Activated CD4-positive, alpha-beta memory T cell treated with anti-CD3 and anti-CD28 coated beads for 36 hours (primary cell): ENCODE measurements around the gene LRRC37B. TPM values are rescaled to one million over a fixed set of nuclear protein-coding genes. Genes with fewer than 3 reads are reported as not detected.
"Not testable (repeated sequence)": the region's sequence is repeated elsewhere in the genome, so short reads cannot be mapped to it uniquely, and the experiment has no call there.

ENCODE experiments used
- CTCF ChIA-PET: fragments of 350-600 bp; sonication (Branson Sonifier 250); formaldehyde crosslinking; loops from one replicate; lab custom pipeline; 2021; ENCODE audit warnings: antibody characterized with exemption, inconsistent platforms; lab: Charles Lee
- POLR2A ChIA-PET: fragments of 350-600 bp; sonication (Branson Sonifier 250); formaldehyde crosslinking; loops from one replicate; lab custom pipeline; 2021; ENCODE audit warnings: antibody characterized with exemption; lab: Charles Lee
- DNase-seq: peaks from one replicate; pipeline ENCODE4 v3.0.0-alpha.2; 2020
- H3K27ac Mint-ChIP-seq: one replicate; pipeline ENCODE4 v1.8.0; 2021; ENCODE audit warnings: mixed read lengths
- H3K27me3 Mint-ChIP-seq: one replicate; pipeline ENCODE4 v1.8.0; 2021; ENCODE audit warnings: mixed read lengths
- H3K36me3 Mint-ChIP-seq: one replicate; pipeline ENCODE4 v1.8.0; 2021; ENCODE audit warnings: mixed read lengths
- H3K4me1 Mint-ChIP-seq: one replicate; pipeline ENCODE4 v1.8.0; 2021; ENCODE audit warnings: low read depth, mixed read lengths
- H3K4me3 Mint-ChIP-seq: one replicate; pipeline ENCODE4 v1.8.0; 2021; ENCODE audit warnings: mild to moderate bottlenecking, mixed read lengths
- H3K9me3 Mint-ChIP-seq: one replicate; pipeline ENCODE4 v1.8.0; 2021; ENCODE audit warnings: mixed read lengths
- intact Hi-C: fragments of 100-400 bp; cut with micrococcal nuclease; formaldehyde crosslinking; loops from one replicate; pipeline ENCODE4 v1.15.1; 2023
- total RNA-seq, 2 experiments: library from RNA; stranded (reverse); gene quantifications; one replicate each; pipeline ENCODE4 v1.2.3, GENCODE V29; 2021

The LRRC37B gene
- total RNA-seq, 2 experiments from 2014 or later, result 16.4 to 17.2 TPM

DNA sequence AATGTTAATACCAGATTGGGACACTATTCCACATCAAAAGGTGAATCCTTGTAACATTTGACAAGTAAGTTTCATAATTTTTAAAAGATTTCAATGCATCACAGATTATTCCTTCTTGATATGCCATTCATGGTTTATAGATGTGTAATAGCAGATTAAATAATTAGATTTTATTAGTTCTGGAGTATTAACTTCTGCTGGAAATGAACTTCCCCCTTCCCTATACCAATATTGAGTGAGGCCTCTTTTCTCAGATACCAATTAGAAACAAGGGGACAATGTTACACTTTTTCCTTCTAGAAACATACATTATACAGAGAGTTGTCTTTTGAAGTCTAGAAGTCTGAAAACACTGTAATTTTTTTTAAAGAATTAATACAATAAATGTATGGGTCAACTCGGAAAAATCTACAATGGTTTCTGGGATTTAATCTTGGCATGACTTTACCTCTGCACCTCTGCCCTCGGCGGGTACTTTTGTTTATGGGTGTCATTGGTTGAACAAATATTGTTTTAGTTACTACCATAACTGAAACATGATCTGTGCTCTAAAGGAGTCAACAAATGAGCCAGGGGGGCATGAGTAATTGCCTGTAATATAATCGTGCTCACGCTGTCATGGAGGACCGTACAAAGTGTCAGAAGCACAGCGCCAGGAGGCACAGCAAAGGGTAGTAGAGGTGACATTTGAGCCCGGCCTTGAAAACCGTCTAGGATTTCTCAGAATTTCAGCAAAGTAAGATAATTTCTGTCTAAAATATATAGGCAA is 8.2 kb downstream of the LRRC37B start:
- Mint-ChIP-seq H3K27ac (no peak overlapping the region), H3K4me3 (no peak overlapping the region), H3K9me3 (no peaks in the 10 kb centered on the region), H3K4me1 (peaks cover 49% of the 10 kb centered on the region), H3K27me3 (no peaks in the 10 kb centered on the region), H3K36me3 (peaks cover 3% of the 10 kb centered on the region)
- CTCF ChIA-PET, result interaction anchor here (1.2 to 2.3 kb wide), 2 partner anchors 8 to 123 kb away, joined by 3 to 9 read pairs; partner anchors contain the start of gene LRRC37B
- DNase-seq, result no peak
- POLR2A ChIA-PET, result no interaction called here
- intact Hi-C loops, result no loop called here

DNA sequence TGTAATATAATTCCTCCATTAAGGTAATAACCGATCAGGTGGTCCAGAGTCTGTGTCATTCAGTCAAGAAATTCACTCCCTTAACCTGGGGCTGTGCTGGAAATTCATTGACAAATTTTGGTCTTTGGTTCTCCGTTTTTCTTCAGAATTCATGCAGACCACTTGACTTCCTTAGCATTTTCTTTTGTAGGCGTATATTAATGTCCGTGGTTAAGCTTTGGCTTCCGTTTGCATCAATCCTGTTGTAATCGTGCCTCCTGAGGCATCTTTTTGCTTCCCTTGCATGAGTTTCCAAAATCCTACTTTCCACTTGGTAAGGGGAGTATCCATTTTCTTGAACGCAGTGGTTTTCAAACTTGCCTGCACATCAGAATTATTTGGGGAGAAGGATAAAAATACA is 9.0 kb downstream of the LRRC37B start:
- Mint-ChIP-seq H3K27me3 (no peaks in the 10 kb centered on the region), H3K4me3 (no peak overlapping the region), H3K9me3 (no peaks in the 10 kb centered on the region), H3K27ac (peak overlapping the region; percentile 31), H3K36me3 (peaks cover 3% of the 10 kb centered on the region), H3K4me1 (peaks cover 41% of the 10 kb centered on the region)
- intact Hi-C loops, result no loop called here
- CTCF ChIA-PET, result interaction anchor here (2.3 kb wide), 1 partner anchor 8 kb away, joined by 9 read pairs; the partner anchor contains the start of gene LRRC37B
- POLR2A ChIA-PET, result interaction anchor here (0.6 to 1.0 kb wide), 2 partner anchors 9 to 44 kb away, joined by 3 to 5 read pairs; partner anchors contain the start of gene LRRC37B
- no peak for DNase-seq

DNA sequence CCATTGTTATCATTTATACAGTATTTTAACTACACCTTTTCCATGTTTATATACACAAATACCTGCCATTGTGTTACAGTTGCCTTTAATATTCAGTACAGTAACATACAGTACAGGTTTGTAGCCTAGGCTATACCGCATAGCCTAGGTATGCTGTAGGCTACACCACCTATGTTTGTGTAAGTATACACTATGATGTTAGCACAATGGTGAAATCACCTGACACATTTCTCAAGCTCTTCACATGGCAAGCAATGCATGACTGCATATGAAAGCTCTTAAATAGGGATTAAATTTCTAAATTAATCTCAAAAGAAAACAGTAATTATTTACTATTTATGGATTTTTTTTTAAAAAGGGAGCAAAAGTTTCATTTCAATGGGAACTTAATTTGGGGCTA is 12.0 kb downstream of the LRRC37B start:
- POLR2A ChIA-PET, result no interaction called here
- no peak overlapping the region for H3K27ac Mint-ChIP-seq
- H3K36me3 Mint-ChIP-seq, result peaks cover 2% of the 10 kb centered on the region

DNA sequence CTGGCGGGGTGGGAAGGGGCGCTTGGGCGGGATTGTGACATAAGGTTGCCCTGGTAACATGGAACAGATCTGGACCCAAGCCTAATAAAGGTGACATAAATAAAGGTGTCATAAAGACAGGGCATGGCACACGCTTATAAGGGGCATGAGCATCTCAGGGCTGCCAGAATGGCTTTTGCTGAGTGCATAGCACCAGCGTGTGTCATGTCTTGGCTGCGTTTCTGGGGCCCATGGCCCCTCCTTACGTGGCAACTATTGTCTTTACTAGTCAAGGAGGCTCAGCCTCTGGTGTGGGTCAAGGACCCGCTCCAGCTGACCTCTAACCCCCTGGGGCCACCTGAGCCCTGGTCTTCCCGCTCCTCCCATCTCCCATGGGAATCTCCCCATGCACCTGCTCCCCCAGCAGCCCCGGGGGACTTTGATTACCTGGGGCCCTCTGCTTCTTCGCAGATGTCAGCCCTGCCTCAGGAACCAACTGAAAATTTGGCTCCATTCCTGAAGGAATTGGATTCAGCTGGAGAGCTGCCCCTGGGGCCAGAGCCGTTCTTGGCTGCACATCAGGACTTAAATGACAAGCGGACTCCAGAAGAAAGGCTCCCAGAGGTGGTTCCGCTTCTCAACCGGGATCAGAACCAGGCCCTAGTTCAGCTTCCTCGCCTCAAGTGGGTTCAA is 13.9 kb downstream of the LRRC37B start:
- Mint-ChIP-seq H3K36me3 (peaks cover 2% of the 10 kb centered on the region), H3K27me3 (no peaks in the 10 kb centered on the region), H3K4me3 (no peak overlapping the region), H3K9me3 (no peaks in the 10 kb centered on the region), H3K4me1 (peaks cover 16% of the 10 kb centered on the region), H3K27ac (no peak overlapping the region)
- POLR2A ChIA-PET, result no interaction called here
- intact Hi-C loops, result no loop called here
- CTCF ChIA-PET, result no interaction called here
- no peak for DNase-seq

More for the DNA sequence above, 12.0 kb downstream of the LRRC37B start:
- Mint-ChIP-seq H3K9me3 (no peaks in the 10 kb centered on the region), H3K4me3 (no peak overlapping the region), H3K27me3 (no peaks in the 10 kb centered on the region), H3K4me1 (peaks cover 21% of the 10 kb centered on the region)
- DNase-seq, result no peak
- intact Hi-C loops, result no loop called here
- CTCF ChIA-PET, result no interaction called here

DNA sequence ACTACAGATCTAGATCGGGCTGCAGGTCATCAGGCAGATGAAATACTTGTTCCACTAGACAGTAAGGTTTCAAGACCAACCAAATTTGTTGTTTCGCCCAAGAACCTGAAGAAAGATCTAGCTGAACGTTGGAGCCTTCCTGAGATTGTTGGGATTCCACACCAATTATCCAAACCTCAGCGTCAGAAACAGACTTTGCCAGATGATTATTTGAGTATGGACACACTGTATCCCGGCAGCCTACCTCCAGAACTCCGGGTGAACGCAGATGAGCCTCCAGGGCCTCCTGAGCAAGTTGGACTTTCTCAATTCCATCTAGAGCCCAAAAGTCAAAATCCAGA is 14.4 kb downstream of the LRRC37B start:
- H3K27ac Mint-ChIP-seq, result no peak overlapping the region

DNA sequence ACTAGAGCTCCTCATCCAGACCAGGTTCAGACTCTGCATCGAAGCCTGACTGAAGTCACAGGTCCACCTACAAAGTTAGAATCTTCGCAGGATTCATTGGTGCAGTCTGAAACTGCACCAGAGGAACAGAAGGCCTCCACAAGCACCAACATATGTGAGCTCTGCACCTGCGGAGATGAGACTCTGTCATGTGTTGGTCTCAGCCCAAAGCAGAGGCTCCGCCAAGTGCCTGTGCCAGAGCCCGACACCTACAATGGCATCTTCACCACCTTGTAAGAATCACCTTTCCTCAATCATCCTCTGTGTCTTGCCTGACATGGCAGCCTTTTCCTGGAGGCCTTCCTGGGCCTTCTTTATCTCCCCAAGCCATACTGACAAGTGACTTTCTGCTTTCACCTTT is 15.4 kb downstream of the LRRC37B start:
- H3K36me3 Mint-ChIP-seq, H3K9me3 Mint-ChIP-seq, H3K4me1 Mint-ChIP-seq, DNase-seq, H3K27ac Mint-ChIP-seq, POLR2A ChIA-PET, intact Hi-C loops, H3K4me3 Mint-ChIP-seq, H3K27me3 Mint-ChIP-seq, CTCF ChIA-PET: not testable (repeated sequence)

More for the DNA sequence above, 14.4 kb downstream of the LRRC37B start:
- Mint-ChIP-seq H3K4me1 (peaks cover 11% of the 10 kb centered on the region), H3K9me3 (no peaks in the 10 kb centered on the region), H3K27me3 (no peaks in the 10 kb centered on the region), H3K36me3 (peaks cover 2% of the 10 kb centered on the region), H3K4me3 (no peak overlapping the region)
- no peak for DNase-seq
- intact Hi-C loops, result no loop called here
- POLR2A ChIA-PET, result no interaction called here
- CTCF ChIA-PET, result no interaction called here

DNA sequence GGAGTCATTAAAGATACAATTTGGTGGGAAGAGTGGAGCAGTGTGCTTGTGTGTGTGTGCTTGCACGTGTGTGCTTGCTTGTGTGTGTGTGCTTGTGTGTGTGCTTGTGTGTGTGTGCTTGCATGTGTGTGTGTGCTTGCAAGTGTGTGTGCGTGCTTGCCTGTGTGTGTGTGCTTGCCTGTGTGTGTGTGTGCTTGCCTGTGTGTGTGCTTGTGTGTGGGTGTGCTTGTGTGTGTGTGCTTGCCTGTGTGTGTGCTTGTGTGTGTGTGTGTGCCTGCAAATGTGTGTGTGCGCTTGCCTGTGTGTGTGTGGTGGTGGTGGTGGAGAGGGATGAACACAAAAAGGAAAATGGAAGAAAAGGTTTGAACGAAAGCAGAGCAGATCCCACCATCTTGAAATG is 20.1 kb downstream of the LRRC37B start:
- DNase-seq, H3K36me3 Mint-ChIP-seq, H3K4me3 Mint-ChIP-seq, POLR2A ChIA-PET, H3K9me3 Mint-ChIP-seq, H3K4me1 Mint-ChIP-seq, CTCF ChIA-PET, H3K27me3 Mint-ChIP-seq, intact Hi-C loops, H3K27ac Mint-ChIP-seq: not testable (repeated sequence)

DNA sequence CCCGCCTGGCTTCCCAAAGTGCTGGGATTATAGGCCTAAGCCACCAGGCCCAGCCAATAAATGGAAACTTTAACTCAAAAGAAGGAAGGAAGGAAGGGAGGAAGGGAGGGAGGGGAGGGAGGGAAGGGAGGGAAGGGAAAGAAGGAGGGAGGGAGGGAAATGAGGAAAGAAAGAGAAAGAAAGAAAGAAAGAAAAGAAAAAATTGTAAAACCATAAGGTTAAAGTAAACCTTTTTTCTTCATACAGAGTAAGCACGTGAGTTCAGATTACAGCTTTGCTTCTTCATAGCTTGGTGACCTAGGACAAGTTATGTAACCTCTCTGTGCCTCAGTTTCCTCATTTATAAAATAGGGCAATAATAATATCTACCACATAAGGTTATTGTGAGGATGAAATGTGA is 26.0 kb downstream of the LRRC37B start:
- no peak overlapping the region for H3K27ac Mint-ChIP-seq
- intact Hi-C loops, result no loop called here
- H3K36me3 Mint-ChIP-seq, result peaks cover 14% of the 10 kb centered on the region
- no peak overlapping the region for H3K4me3 Mint-ChIP-seq
- ChIA-PET CTCF (no interaction called here), POLR2A (no interaction called here)
- H3K27me3 Mint-ChIP-seq, result no peaks in the 10 kb centered on the region
- no peak for DNase-seq
- no peaks in the 10 kb centered on the region for H3K9me3 Mint-ChIP-seq
- peaks cover 2% of the 10 kb centered on the region for H3K4me1 Mint-ChIP-seq

DNA sequence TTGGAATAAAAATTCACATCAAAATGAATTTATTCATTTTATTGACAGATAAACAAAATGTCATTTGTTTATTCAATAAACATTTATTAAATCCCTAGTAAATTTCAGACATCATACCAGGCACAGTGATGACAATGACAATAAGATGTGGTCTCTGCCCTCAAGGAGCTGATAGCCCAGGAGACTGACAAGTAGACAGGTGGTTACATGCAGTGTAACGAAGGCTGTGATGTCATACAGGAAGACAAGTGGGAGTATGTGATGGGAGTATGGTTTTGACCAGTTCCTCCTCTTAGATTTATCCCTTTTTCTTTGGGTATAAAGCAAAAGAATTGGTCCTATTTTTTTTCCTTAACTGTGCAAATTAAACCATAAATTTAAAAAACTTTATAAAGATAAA is 26.6 kb downstream of the LRRC37B start:
- H3K27ac Mint-ChIP-seq, CTCF ChIA-PET, intact Hi-C loops, H3K4me3 Mint-ChIP-seq, H3K9me3 Mint-ChIP-seq, H3K27me3 Mint-ChIP-seq, H3K4me1 Mint-ChIP-seq, POLR2A ChIA-PET, DNase-seq: not testable (repeated sequence)
- H3K36me3 Mint-ChIP-seq, result peaks cover 14% of the 10 kb centered on the region

DNA sequence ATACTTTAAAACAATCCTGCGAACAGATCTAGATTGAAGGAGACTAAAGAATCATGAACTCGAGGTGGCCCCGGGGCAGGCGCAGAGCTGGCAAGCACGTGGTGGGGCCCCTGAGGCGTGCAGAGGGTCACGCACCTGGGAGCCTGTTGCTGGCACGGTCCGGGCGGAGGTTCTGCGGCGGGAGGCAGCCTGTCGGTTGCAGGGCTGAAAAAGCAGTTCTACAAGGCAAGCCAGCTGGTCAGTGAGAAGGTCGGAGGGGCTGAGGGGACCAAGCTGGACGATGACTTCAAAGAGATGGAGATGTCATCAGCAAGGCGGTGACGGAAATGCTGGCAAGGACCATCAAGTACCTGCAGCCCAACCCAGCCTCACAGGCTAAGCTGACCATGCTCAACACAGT is 33.1 kb downstream of the LRRC37B start:
- CTCF ChIA-PET, H3K36me3 Mint-ChIP-seq, H3K27ac Mint-ChIP-seq, DNase-seq, H3K27me3 Mint-ChIP-seq, POLR2A ChIA-PET, H3K4me1 Mint-ChIP-seq, H3K4me3 Mint-ChIP-seq, H3K9me3 Mint-ChIP-seq, intact Hi-C loops: not testable (repeated sequence)

DNA sequence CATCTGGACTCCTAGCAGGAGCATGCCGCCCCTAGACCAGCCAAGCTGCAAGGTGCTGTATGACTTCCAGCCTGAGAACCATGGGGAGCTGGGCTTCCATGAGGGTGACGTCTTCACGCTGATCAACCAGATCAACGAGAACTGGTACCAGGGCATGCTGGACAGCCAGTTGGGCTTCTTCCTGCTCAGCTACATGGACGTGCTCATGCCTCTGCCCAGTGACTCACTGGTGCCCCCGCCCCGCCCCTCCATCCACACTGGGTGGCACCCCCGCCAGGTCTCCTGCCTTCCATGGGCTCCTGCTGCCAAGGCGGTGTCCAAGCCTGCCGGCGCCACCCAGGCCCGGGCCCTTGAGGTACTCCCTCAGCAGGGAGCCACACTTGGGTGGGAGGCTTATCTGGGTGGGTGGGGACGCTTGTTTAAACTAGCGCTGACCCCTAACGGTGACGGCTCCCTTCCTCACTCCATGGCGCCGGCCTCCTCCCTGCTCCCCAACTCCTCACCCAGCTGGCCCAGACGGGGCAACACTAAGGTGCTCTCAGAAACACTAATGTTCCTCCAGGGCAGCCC is 34.2 kb downstream of the LRRC37B start:
- H3K36me3 Mint-ChIP-seq, H3K4me1 Mint-ChIP-seq, DNase-seq, CTCF ChIA-PET, H3K27ac Mint-ChIP-seq, H3K27me3 Mint-ChIP-seq, POLR2A ChIA-PET, intact Hi-C loops, H3K9me3 Mint-ChIP-seq, H3K4me3 Mint-ChIP-seq: not testable (repeated sequence)

DNA sequence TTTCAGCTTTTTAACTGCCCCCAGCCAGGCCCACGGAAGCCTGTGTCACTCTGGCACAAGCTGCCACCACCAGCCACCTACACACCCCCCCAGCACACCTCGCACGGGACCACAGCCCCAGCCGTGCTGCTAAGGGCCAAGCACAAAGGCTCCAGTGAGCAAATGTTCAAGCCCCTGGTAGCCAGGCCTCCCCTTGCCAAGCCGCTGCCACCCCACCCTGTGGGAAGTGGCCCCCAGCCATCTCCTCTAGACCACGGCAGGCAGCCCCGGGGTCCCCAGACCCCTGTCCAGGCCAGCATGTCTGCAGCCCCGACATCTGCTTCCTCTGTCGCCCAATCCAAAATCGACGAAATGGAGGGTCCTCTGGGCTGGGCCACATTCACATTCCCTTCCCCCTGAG is 35.1 kb downstream of the LRRC37B start:
- H3K9me3 Mint-ChIP-seq, POLR2A ChIA-PET, H3K27ac Mint-ChIP-seq: not testable (repeated sequence)

More for the DNA sequence above, 35.1 kb downstream of the LRRC37B start:
- H3K27me3 Mint-ChIP-seq, intact Hi-C loops, H3K36me3 Mint-ChIP-seq, H3K4me1 Mint-ChIP-seq, DNase-seq, CTCF ChIA-PET, H3K4me3 Mint-ChIP-seq: not testable (repeated sequence)
